H1 (cell line): ENCODE results near the gene HIBCH. TPM values are rescaled to one million over a fixed set of nuclear protein-coding genes. Genes with fewer than 3 reads are reported as not detected.

Experiments
- CTCF ChIA-PET: fragments of 300-600 bp; sonication (Branson Sonifier 250); formaldehyde crosslinking; loops from one replicate; lab custom pipeline; 2021; ENCODE audit not compliant: partially characterized antibody; lab: Charles Lee
- POLR2A ChIA-PET: fragments of 300-600 bp; sonication (Branson Sonifier 250); formaldehyde crosslinking; loops from one replicate; lab custom pipeline; 2021; ENCODE audit warnings: inconsistent platforms; ENCODE audit not compliant: partially characterized antibody; lab: Charles Lee
- DNase-seq, 2 experiments: peaks; one replicate each; pipeline versions ENCODE4 v3.0.0 to v3.0.0-alpha.2; 2010 to 2022; ENCODE audit warnings: low spot score in 2 of 2, low read depth in 1 of 2, mixed read lengths in 1 of 2
- FAIRE-seq: peaks from 2 replicates; lab custom pipeline; 2011; peaks lifted over from hg19 to GRCh38; lab: Jason Lieb, UNC
- H2AFZ ChIP-seq: 2 replicates; pipeline ENCODE4 v1.8.1; 2012; ENCODE audit warnings: low read length, inconsistent platforms
- H2AK5ac ChIP-seq: 2 replicates; pipeline ENCODE4 v1.6.1; 2013; ENCODE audit warnings: low read depth, low read length
- H2BK120ac ChIP-seq: replicated peaks from 2 replicates; pipeline ENCODE3; 2013; ENCODE audit warnings: low read depth, low read length, inconsistent platforms
- H2BK12ac ChIP-seq: 2 replicates; pipeline ENCODE4 v1.6.1; 2013; ENCODE audit warnings: low read depth, low read length
- H2BK15ac ChIP-seq: 2 replicates; pipeline ENCODE4 v1.6.1; 2013; ENCODE audit warnings: low read length
- H2BK20ac ChIP-seq: 2 replicates; pipeline ENCODE4 v1.6.1; 2013; ENCODE audit warnings: low read length
- H2BK5ac ChIP-seq: 2 replicates; pipeline ENCODE4 v1.6.1; 2013; ENCODE audit warnings: low read depth, low read length
- H3K14ac ChIP-seq: 2 replicates; pipeline ENCODE4 v1.6.1; 2013; ENCODE audit warnings: inconsistent platforms; ENCODE audit not compliant: insufficient read length
- H3K18ac ChIP-seq: 2 replicates; pipeline ENCODE4 v1.6.1; 2013; ENCODE audit warnings: low read length; ENCODE audit errors: extremely low read depth
- H3K23ac ChIP-seq: 2 replicates; pipeline ENCODE4 v1.6.1; 2013; ENCODE audit warnings: inconsistent platforms; ENCODE audit not compliant: insufficient read length
- H3K23me2 ChIP-seq: 2 replicates; pipeline ENCODE4 v1.6.1; 2013; ENCODE audit warnings: low read depth, low read length
- H3K27ac ChIP-seq: 2 replicates; pipeline ENCODE4 v1.6.1; 2011; ENCODE audit warnings: low read depth, low read length, inconsistent platforms
- H3K27me3 ChIP-seq, 4 experiments: replicated peaks in 1 of 4; 1 replicate in 1 of 4; 2 replicates in 3 of 4; pipeline versions ENCODE4 v1.6.1 to v1.8.1; 2011 to 2013; ENCODE audit warnings: low read length in 3 of 4, mild to moderate bottlenecking in 3 of 4, inconsistent platforms in 2 of 4, mixed read lengths in 2 of 4, moderate library complexity in 1 of 4; ENCODE audit not compliant: control insufficient read depth in 3 of 4, insufficient read depth in 3 of 4; ENCODE audit errors: extremely low read depth in 1 of 4
- H3K36me3 ChIP-seq, 4 experiments: 2 replicates each; pipeline versions ENCODE4 v1.6.1 to v1.8.1; 2011 to 2013; ENCODE audit warnings: mild to moderate bottlenecking in 4 of 4, low read length in 3 of 4, moderate library complexity in 2 of 4, control low read depth in 1 of 4, inconsistent platforms in 1 of 4; ENCODE audit not compliant: insufficient read depth in 4 of 4, control insufficient read depth in 2 of 4
- H3K4ac ChIP-seq: replicated peaks from 2 replicates; pipeline ENCODE3; 2013; ENCODE audit warnings: low read length, low read depth, mixed read lengths, inconsistent platforms; ENCODE audit not compliant: insufficient read length
- H3K4me1 ChIP-seq, 4 experiments: replicated peaks in 1 of 4; 1 replicate in 1 of 4; 2 replicates in 3 of 4; pipeline versions ENCODE4 v1.6.1 to v1.8.1; 2011 to 2013; ENCODE audit warnings: low read length in 3 of 4, inconsistent platforms in 2 of 4, mixed read lengths in 1 of 4; ENCODE audit not compliant: insufficient read depth in 4 of 4, control insufficient read depth in 3 of 4
- H3K4me2 ChIP-seq, 2 experiments: 2 replicates each; pipeline versions ENCODE4 v1.6.1 to v1.8.1; 2011 to 2013; ENCODE audit warnings: low read depth in 2 of 2, low read length in 2 of 2, control low read depth in 1 of 2, inconsistent platforms in 1 of 2, mild to moderate bottlenecking in 1 of 2; ENCODE audit not compliant: insufficient read depth in 1 of 2
- H3K4me3 ChIP-seq, 4 experiments: fragments of 200-600, 300-600 bp in 1 of 4; sonication (generic), shearing (Covaris generic), sonication (Bioruptor Twin) in 1 of 4; 2 replicates each; pipeline versions ENCODE4 v1.5.1 to v1.8.1; 2011 to 2016; ENCODE audit warnings: low read length in 4 of 4, low read depth in 3 of 4, control low read depth in 2 of 4, inconsistent platforms in 2 of 4, mild to moderate bottlenecking in 2 of 4, mixed read lengths in 1 of 4, moderate library complexity in 1 of 4; ENCODE audit not compliant: insufficient read depth in 2 of 4; ENCODE audit errors: extremely low read depth in 1 of 4
- H3K56ac ChIP-seq: replicated peaks from 2 replicates; pipeline ENCODE3; 2013; ENCODE audit warnings: low read depth, mild to moderate bottlenecking, mixed read lengths, low read length, inconsistent platforms; ENCODE audit not compliant: insufficient read length
- H3K79me1 ChIP-seq: 2 replicates; pipeline ENCODE4 v1.6.1; 2013; ENCODE audit warnings: low read depth, low read length, control low read depth
- H3K79me2 ChIP-seq, 2 experiments: 2 replicates each; pipeline versions ENCODE4 v1.6.1 to v1.8.1; 2012 to 2013; ENCODE audit warnings: low read length in 2 of 2, mild to moderate bottlenecking in 2 of 2, inconsistent platforms in 1 of 2; ENCODE audit not compliant: insufficient read depth in 2 of 2, control insufficient read depth in 1 of 2
- H3K9ac ChIP-seq, 4 experiments: replicated peaks in 1 of 4; 1 replicate in 1 of 4; 2 replicates in 3 of 4; pipeline versions ENCODE4 v1.6.1 to v1.8.1; 2011 to 2013; ENCODE audit warnings: low read depth in 3 of 4, low read length in 3 of 4, control low read depth in 2 of 4, mild to moderate bottlenecking in 2 of 4, moderate library complexity in 2 of 4, inconsistent platforms in 1 of 4; ENCODE audit errors: extremely low read depth in 1 of 4
- H3K9me3 ChIP-seq, 2 experiments: 2 replicates each; pipeline versions ENCODE4 v1.6.1 to v1.8.1; 2012 to 2013; ENCODE audit warnings: mild to moderate bottlenecking in 2 of 2, moderate library complexity in 2 of 2, control low read depth in 1 of 2, inconsistent platforms in 1 of 2, low read depth in 1 of 2, low read length in 1 of 2, mixed read lengths in 1 of 2; ENCODE audit not compliant: insufficient read depth in 2 of 2
- H4K20me1 ChIP-seq, 2 experiments: replicated peaks in 1 of 2; 2 replicates each; pipeline versions ENCODE3 to v1.8.1; 2011 to 2013; ENCODE audit warnings: inconsistent platforms in 2 of 2, low read length in 2 of 2, mild to moderate bottlenecking in 1 of 2; ENCODE audit not compliant: insufficient read depth in 2 of 2, control insufficient read depth in 1 of 2
- H4K5ac ChIP-seq: 2 replicates; pipeline ENCODE4 v1.6.1; 2013; ENCODE audit warnings: low read length, low read depth, mixed read lengths, inconsistent platforms; ENCODE audit not compliant: insufficient read length
- H4K8ac ChIP-seq: 2 replicates; pipeline ENCODE4 v1.8.0; 2013; ENCODE audit warnings: mild to moderate bottlenecking, moderate library complexity, low read length, inconsistent platforms; ENCODE audit not compliant: insufficient read depth; ENCODE audit errors: extremely low read depth
- H4K91ac ChIP-seq: replicated peaks from 2 replicates; pipeline ENCODE3; 2013; ENCODE audit warnings: low read length, mixed read lengths, inconsistent platforms; ENCODE audit not compliant: insufficient read length
- SIRT6 ChIP-seq: IDR thresholded peaks from one replicate; pipeline ENCODE4 v1.7.1; 2012; ENCODE audit warnings: low read length, inconsistent platforms
- WGBS, 2 experiments: shearing (Covaris generic) in 1 of 2; methylation state at CpG; one replicate each; pipeline versions ENCODE4 v1.1.6 to v1.1.7; 2013 to 2015; ENCODE audit warnings: low lambda C conversion rate in 2 of 2, mixed read lengths in 2 of 2, inconsistent platforms in 1 of 2, low coverage in 1 of 2, missing lambda C conversion rate in 1 of 2; ENCODE audit not compliant: insufficient replicate concordance in 2 of 2, insufficient coverage in 1 of 2, insufficient read length in 1 of 2; ENCODE audit errors: extremely low coverage in 1 of 2, missing lambda C conversion rate in 1 of 2; 5-methylcytosine and 5-hydroxymethylcytosine counted together
- polyA plus RNA-seq, 7 experiments: library from polyadenylated mRNA; depleted of rRNA in 3 of 7; stranded (reverse) in 5 of 7; unstranded in 2 of 7; fragments of >200 nt in 5 of 7; fragments of 200-250 nt in 2 of 7; gene quantifications; 1 replicate in 5 of 7; 2 replicates in 1 of 7; 4 replicates in 1 of 7; pipeline versions ENCODE4 v1.2.1 to v1.2.3, GENCODE V29; 2011 to 2013; ENCODE audit warnings: missing spikeins in 2 of 7, mixed read lengths in 2 of 7
- total RNA-seq: library from RNA; stranded (reverse); fragmentation: NEBNext Ultra II Directional; extraction: Animal tissue kit (Norgen Biotek cat#: 25700); gene quantifications from 2 replicates; pipeline ENCODE4 v1.2.1, GENCODE V29; 2021

HIBCH gene
- total and polyA plus RNA-seq, 2 of the 8 experiments (the other 6 are each of a cell fraction or from before 2014, with no cell fraction given): 7.5 to 31.8 TPM

DNA sequence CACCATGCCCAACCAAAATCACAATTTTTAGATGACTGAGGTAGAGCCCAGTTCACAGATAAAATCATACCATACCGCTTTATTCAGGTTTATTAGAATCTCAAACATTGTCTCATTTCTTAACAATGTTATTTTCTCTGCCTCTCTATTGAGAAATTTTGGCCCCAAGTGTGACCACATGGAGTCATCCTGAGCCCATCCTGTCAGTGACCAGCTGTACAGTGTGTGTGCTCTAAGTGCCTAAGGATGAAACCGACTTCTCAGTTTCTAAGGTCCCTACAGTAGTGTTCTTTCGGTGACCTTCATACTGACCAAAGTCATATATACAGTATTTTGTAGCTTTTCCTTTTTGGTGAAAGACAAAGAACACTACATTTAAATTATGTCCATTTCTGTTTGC lies 133.4 kb downstream of the HIBCH start:
- Histone ChIP-seq H2AFZ (no peak overlapping the region), H3K23me2 (no peaks in the 10 kb centered on the region), H2BK5ac (no peak overlapping the region), H3K4ac (no peak overlapping the region), H3K9ac (no peak overlapping the region), H3K36me3 (no peaks in the 10 kb centered on the region), H3K79me1 (no peaks in the 10 kb centered on the region), H3K4me2 (no peak overlapping the region), H2AK5ac (no peak overlapping the region), H3K4me3 (no peak overlapping the region), H2BK12ac (no peak overlapping the region), H3K18ac (no peak overlapping the region), H3K79me2 (no peaks in the 10 kb centered on the region), H2BK120ac (no peak overlapping the region), H3K23ac (no peak overlapping the region), H4K20me1 (peaks cover 0 to 2% of the 10 kb centered on the region in 2 experiments), H2BK20ac (no peak overlapping the region), H3K9me3 (no peaks in the 10 kb centered on the region), H4K5ac (no peak overlapping the region), H3K27ac (no peak overlapping the region), H3K14ac (no peak overlapping the region), H4K8ac (no peak overlapping the region), H3K56ac (no peak overlapping the region), H2BK15ac (no peak overlapping the region), H4K91ac (no peak overlapping the region), H3K27me3 (peaks cover 0 to 3% (median 1%) of the 10 kb centered on the region in 4 experiments; a peak in 2 of 7 replicates), H3K4me1 (no peaks in the 10 kb centered on the region)
- DNase-seq: no peak
- no peak for TF ChIP-seq SIRT6
- WGBS, 2 experiments: 94% methylated on average over 3 of the region's 3 CpGs; no CpG with 5 or more reads in 1 of the 2 experiments
- CTCF ChIA-PET: interaction anchor here (1.0 kb wide), 1 partner anchor 9 kb away, joined by 3 read pairs; no protein-coding TSS in a partner anchor
- POLR2A ChIA-PET: no interaction called here
- FAIRE-seq: no peak
